Effector CD4-positive, alpha-beta T cell (primary cell): ENCODE results near the gene CCDC78.

Experiments
- DNase-seq: peaks from one replicate; pipeline ENCODE4 v3.0.0-alpha.2; 2020

CCDC78 gene

DNA sequence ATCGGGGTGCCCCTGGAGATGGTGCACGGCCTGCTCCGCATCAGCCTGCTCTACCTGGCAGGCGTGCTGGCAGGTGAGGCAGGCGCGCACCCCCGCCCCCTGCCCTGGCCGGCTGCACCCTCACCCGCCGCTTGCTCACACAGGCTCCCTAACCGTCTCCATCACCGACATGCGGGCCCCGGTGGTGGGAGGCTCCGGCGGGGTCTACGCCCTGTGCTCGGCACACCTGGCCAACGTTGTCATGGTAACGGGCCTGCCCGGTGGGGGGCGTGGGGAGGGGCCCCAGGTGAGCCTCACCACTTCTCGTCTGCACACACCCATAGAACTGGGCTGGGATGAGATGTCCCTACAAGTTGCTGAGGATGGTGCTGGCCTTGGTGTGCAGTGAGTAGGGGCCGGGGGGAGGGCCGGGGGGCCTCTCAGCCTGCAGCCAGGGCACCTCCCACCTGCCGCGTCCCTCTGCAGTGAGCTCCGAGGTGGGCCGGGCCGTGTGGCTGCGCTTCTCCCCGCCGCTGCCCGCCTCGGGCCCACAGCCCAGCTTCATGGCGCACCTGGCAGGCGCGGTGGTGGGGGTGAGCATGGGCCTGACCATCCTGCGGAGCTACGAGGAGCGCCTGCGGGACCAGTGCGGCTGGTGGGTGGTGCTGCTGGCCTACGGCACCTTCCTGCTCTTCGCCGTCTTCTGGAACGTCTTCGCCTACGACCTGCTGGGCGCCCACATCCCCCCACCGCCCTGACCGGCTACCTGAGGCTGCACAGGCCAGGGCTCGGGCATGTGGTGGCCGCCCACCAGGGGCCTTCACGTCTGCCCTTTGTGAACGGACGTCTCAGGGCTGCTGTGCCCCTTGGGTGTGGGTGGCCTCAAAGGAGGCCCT, 48.7 kb downstream of the CCDC78 start:
- DNase-seq = no peak

DNA sequence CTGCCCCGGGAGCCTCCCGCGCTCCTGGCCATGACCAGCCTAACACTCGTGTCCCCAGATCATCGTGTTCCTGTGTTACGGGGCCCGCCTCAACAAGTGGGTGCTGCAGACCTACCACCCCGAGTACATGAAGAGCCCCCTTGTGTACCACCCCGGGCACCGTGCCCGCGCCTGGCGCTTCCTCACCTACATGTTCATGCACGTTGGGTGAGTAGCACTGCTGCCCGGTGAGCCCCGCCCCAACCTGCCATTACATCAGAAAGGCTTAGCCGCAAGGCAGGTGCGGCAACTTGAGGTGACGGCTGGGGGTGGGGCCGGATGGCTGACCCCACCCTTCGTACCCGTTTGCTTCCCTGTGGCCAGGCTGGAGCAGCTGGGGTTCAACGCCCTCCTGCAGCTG, 49.3 kb downstream of the CCDC78 start:
- DNase-seq = no peak

DNA sequence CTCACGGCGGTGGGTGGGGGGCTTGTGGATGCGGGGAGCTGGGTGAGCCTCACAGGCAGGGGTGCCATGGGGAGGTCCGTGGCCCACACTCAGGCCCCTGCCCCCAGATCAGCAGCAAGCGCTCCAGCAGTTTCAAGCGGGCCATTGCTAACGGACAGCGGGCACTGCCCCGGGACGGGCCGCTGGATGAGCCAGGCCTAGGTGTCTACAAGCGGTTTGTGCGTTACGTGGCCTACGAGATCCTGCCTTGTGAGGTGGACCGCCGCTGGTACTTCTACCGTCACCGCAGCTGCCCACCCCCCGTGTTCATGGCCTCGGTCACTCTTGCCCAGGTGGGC, 49.7 kb downstream of the CCDC78 start:
- DNase-seq = no peak

DNA sequence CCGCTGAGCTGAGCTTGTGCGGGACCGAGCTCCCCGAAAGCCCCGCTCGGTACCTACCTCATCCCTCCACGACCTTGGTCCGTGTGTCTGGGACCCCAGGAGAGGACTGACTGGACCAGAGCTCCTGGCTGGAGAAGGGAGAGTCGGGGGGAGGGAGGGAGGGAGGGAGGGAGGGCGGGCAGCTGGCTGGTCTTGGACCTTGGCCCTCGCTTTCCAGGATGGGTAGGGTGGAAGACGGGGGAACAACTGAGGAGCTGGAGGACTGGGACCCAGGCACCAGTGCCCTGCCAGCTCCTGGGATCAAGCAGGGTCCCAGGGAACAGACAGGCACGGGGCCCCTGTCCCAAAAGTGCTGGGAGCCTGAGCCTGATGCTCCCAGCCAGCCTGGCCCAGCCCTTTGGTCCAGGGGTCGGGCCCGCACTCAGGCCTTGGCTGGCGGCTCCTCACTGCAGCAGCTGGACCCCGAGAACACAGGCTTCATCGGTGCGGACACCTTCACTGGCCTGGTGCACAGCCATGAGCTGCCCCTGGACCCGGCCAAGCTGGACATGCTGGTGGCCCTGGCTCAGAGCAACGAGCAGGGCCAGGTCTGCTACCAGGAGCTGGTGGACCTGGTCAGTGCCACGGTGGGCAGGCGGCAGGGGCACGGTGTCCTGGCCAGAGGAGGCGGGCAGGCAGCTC, 50.2 kb downstream of the CCDC78 start:
- no peak for DNase-seq

DNA sequence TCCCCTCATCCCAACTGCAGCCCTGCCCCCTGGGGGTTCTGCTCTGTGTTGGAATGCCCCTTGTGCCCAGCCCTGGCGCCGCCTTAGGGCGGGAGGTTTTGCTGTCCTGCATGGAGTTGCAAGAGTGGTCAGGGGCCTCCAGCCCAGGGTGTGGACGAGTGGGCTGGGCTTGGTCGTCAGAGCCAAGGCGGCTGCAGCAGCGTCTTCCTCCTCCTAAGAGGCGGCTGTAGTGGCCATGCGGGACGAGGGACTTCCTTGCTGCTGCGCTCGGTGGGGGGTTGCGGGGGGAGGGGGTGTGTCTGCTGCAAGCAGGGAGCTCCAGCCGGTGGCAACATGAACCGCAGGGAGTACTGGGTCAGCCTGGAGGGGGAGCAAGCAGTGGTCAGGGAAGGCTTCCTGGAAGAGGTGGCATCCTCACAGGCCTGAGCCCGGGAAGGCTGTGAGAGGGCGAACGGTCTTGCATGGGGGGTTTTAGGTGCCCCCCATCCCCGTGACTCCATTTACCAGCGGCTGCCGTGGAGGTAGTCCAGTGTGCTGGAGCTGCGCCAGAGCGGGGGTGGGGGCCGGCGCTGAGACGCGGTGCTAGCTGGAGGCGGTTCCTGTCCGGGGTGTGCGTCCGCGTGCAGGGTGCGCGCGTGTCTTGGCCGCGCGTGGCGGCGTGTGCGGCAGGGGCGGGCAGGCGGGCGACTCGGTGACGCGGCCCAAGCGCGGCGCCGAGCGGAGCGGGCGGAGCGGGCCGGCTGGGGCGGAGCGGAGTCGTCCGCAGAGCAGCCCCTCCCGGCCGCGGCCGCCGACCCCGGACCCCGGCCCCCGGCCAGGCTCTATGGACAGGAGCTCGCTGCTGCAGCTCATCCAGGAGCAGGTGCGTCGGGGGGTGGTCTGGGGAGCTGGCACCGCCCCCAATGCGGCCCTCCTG, 51.0 kb downstream of the CCDC78 start, which contains the start of gene RHBDL1:
RHBDL1 (plus strand) TSS at position 704 of the 916 bp plus-strand sequence; CDS start at position 824, 120 bp downstream.
- no peak for DNase-seq

DNA sequence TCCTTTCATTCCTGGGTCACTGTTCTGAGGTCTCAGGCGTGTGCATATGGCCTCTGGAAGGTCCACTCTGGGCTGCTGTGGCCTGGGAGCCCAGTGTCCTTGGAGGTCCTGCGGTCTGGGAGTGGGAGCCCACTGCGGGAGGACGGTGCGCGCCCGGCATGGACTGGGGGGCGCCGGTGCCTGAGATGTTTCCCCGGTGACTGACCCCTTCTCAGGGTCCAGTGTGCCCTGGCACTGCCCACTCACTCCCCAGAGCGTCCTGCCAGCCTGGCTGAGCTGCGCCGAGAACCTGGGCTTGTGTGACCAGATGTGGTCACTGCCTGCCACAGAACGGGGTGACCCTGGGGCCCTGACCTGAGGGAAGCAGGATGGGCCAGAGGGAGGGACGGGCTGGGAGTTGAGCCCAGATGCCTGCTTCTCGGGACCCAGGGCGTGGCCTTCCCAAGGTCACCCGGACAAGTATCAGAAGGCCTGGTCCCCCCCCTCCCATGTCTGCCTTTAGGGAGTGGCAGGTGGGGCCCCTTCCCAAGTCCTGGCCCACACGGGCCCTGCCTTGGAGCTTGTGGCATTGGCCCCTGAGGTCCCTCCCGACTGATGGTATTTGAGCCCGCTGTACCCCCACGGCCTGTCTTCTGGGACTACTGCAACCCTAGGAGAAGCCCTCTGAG, 51.9 kb downstream of the CCDC78 start:
- no peak for DNase-seq

DNA sequence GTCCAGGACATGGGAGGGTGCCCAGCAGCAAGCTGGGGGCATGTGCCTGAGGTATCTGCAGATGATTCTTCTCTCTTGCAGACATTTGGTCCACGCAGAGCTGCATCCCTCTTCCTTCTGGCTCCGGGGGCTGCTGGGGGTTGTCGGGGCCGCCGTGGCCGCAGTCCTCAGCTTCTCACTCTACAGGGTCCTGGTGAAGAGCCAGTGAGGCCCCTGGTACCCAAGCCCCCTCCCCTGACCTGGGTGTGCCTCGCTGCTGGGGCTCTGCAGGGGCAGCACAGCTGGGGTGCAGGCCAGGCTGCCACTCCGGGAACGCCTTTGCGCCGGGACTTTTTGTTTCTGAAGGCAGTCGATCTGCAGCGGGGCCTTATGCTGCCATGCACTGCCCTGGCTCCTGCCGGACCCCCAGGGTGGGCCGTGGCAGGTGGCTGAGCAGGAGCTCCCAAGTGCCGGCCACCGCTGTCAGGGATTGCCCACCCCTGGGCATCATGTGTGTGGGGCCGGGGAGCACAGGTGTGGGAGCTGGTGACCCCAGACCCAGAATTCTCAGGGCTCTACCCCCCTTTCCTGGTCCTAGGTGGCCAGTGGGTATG, 52.7 kb downstream of the CCDC78 start:
- DNase-seq = no peak

DNA sequence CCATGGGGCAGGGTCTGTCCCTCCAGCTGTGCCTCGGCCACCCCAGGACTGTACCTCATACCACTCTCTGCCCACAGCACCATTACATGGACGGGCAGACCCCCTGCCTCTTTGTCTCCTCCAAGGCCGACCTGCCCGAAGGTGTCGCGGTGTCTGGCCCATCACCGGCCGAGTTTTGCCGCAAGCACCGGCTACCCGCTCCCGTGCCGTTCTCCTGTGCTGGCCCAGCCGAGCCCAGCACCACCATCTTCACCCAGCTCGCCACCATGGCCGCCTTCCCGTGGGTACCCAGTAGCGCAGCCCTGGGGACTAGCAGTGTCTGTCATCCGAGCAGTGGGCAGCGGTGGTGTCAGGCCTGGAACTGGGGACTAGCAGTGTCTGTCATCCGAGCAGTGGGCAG, 53.4 kb downstream of the CCDC78 start:
- DNase-seq = no peak
